Stimulated activated CD4-positive, alpha-beta T cell treated with anti-CD3 and anti-CD28 coated beads, TNF-alpha, amount 100 ng/mL, for 48 hours (primary cell): Measurements from ENCODE around the gene PIERCE2.
"Not testable (repeated sequence)": the region's sequence is repeated elsewhere in the genome, so short reads cannot be mapped to it uniquely, and the experiment has no call there.

Experiments used
- DNase-seq, 3 donors: peaks; one replicate each; pipeline ENCODE4 v3.0.0-alpha.2; 2020; ENCODE audit warnings: low read depth in 3 of 3

PIERCE2 gene, protein sequence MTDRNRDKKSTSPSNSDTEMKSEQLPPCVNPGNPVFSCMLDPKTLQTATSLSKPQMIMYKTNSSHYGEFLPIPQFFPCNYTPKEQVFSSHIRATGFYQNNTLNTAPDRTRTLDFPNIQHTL

DNA sequence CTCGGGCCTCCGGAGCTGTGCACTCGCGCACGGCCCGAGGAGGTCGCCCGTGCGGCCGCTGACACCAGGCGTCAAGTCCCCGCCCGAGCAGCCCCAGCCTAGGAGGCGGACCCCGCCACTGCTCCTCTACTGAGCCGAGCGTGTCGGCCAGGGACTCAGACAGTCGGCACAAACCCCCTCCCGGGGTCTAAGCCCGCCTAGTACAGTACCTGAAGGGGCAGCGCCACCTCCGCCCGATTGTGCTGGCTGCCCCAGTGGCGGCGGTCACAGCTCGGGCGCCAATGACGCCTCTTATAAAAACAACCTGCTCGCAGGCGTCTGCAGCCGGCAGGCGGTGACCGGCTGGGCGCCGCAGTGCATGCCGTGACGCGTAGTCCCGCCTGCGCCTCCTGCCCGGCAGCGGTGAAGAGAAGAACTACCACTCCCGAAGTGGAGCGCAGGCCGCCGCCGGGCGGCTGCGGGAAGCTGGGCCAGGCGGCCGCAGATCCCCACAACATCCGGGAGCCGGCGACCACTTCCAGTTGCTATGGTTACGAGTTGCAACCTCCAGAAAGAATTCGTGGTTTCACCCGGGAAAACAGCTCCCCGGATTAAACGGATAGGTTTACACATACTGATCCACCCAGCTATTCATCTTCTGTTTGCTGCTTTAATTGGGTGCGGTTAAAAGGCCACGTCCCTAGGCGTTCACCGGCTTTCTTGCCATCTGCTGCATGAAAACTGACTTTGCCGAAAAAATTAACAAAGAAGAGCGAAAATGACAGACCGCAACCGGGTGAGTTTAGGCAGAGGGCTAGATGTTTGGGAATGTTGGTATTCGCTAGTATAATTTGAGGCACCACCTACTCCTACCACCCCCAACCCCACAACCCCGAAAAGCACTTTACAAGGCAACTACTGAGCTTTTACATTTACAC lies at the start of gene PIERCE2, which contains the start of gene CCPG1:
PIERCE2 (plus strand) TSS at position 484 of the 917 bp plus-strand sequence; CDS start at position 758, 274 bp downstream.
CCPG1 (minus strand) TSS at position 348 of the 917 bp plus-strand sequence. CDS start 18,935 bp downstream, outside the sequence.
- DNase-seq = peak; percentile 74 to 83 (median 78)

DNA sequence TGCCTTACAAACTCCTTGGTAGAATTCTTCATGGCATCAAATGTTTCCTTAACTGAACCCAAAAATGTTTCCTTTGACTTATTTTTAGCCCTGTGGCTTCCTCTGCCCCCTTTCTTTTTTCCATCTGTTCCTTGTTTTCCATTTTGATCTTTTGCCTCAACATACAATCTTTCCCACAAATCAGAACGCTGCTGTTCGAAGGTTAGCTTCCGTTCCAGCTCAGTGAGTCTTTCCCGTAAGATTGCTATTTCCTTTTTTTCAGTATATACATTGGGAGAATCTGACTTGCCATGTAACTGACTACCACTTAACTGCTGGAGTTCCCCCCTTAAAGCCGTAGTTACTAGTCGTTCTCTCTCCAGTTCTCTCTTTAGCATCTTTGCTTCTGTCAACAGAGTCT lies 48.0 kb upstream of the PIERCE2 start:
- no peak for DNase-seq

DNA sequence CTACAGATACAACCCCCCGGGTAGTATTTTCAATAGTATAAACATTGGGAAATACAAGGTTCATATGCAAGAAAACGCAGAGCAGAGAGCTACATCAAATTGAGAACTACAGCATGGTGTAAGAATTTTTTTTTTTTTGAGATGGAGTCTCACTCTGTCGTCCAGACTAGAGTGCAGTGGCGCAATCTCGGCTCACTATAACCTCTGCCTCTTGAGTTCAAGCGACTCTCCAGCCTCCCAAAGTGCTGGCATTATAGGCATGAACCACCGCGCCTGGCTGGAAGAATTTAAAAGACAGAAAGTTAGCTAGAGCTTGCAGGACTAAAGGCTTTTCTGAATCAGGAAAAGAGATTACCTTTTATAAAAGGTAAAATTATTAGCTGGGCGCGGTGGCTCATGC lies 47.2 kb upstream of the PIERCE2 start:
- no peak for DNase-seq

DNA sequence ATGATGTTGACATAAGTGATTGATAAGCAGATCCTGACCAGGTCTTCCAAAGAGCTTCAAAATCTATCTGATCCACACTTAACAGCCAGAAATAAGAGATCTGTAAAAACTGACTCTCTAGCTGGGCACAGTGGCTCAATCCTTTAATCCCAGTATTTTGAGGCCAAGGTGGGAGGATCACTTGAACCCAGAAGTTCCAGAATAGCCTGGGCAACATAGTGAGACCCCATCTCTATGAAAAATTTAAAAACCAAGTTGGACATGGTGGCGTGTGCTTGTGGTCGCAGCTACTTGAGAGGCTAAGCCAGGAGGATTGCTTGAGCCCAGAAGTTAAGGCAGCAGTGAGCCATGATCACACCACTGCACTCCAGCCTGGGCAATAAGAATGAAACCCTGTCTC lies 45.7 kb upstream of the PIERCE2 start:
- no peak for DNase-seq

DNA sequence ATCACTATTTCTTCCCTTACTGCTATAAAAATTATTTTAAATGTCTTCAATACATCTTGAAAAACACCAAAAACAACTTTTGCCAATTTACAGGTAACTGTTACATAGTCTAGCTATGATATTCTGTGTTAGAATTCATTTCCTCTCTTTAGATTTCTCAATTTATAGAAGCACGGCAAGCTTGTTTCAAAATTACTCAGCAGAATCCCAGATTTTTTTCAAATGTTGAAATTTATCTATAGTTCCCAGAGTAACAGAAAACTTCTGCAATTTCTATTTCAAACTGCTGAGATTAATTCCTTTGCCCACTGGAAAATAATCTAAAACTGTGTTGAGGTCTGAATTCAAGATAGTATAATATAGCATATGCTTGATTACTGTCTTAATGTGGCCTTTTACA lies 41.3 kb upstream of the PIERCE2 start:
- no peak for DNase-seq

DNA sequence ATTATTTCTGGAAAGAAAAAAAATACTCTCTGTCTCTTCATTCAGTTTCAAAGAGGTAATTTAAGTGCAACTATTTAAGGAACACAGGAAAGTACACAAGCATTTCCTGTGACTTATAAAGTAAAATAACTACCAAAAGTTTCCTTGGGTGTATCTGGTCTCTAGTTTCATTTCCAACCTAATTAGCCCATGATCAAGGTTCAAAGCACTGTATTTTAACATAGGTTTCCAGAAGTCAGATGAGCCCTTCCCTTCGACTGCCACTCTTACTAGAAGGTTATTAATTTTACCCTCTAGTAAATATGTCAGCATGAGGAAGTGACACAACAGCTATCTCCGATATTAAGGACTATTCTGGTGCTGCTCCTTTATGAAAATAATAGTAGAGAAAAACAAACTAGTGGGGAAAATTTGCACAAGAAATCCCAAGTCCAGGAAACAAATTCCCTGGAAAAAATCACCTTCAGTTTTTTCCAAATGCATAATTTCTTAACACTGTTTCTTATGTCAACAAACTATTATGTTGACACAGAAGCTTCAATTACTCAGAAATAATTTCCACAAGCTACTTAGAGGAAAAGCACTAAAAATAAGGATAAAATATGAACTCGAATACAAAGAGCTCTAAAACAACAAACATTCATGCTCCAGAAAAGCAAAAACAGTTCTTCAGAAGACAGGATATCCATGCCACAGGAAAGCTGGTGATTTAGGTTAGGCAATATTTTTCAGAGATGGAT lies 35.4 kb upstream of the PIERCE2 start:
- DNase-seq = no peak

DNA sequence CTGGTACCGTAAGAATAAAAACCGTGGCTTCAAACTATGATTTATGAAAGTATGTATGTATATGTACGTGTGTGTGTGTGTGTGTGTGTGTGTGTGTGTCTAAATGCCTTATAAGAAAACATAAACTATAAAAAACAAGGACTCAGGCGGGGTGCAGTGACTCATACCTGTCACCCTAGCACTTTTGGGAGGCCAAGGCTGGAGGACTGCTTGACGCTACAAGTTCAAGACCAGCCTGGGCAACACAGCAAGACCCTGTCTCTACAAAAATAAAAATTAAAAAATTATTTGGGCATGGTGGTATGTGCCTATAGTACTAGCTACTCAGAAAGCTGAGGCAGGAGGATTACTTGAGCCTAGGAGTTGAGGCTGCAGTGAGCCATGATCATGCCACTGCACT lies 29.2 kb upstream of the PIERCE2 start:
- DNase-seq = no peak

DNA sequence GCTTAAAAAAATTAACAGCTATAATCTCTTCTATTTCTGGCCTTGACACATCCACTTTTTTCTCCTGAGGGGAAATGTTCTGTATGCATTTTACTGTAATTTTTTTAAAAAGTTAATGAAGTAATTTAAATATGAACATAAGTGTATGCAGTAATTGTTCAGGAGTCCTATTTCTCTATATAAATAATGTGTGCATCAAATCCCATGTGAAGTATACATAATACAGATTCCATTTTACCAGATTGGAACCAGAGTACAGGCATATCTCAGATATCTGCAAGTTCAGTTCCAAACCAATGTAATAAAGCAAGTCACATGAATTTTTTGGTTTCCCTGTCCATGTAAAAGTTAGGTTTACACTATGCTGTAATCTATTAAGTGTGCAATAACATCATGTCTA lies 26.7 kb upstream of the PIERCE2 start:
- DNase-seq = no peak

DNA sequence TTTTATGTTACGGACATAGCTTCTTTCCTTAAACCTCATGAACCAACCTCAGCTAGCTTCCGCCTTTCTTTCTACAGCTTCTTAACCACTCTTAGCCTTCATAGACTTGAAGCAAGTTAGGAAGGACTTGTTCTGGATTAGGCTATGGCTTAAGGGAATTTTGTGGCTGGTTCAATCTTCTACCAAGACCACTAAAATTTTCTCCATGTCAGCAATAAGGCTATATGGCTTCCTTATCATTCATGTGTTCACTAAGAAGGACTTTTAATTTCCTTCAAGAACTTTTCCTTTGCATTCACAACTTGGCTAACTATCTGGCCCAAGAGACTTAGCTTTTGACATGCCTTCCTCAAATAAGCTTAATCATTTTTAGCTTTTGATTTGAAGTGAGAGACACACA lies 24.6 kb upstream of the PIERCE2 start:
- DNase-seq = no peak

DNA sequence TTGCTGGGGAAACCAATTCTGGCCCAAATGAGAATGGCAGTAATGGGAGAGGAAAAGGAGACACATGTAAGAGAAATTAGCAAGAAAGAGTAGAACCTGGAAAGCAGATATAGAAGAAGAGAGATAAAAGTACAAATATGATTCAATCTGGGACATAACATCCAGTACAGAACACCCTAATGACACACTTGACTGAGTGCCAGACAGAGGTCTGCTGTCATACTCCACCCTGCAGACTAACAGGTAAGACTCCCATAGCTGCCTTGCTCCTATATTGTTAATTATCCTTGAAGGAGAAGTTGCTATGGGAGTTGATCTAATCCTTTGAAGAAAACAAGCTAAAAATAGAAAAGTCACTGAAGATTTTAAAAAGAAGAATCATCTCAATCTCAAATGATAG lies 21.3 kb upstream of the PIERCE2 start:
- DNase-seq = no peak

DNA sequence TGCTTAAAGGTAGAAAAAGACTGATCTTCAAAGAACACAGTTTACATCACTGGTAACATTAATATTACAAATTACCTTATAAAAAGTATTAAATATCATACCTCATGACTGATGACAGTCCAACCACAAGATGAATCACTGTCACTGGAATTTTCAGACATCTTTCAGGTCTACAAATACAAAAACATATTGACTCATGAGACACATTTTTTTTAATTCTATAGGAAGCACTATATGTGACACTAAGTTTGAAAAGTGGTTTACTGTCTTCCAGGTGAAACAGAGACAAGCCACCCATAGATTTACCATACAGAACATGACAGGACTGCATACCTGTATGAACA lies 19.1 kb upstream of the PIERCE2 start:
- no peak for DNase-seq

DNA sequence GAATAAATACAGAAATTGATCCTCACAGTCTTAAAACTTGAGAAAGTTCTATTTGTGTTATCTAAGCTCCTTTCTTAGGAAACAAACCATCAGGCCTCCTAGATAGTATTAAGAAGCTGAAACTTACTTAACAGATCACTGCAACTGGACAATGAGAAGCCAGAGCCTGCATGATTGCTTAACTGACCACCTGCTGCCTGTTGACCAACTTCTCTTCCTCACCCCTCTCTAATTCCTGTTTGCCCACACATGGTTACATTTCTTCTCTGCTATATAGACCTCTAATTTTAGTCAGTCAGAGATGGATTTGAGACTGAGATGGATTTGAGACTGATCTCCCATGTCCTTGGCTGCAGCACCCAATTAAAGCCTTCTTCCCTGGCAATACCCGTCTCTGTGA lies 13.6 kb upstream of the PIERCE2 start:
- no peak for DNase-seq

DNA sequence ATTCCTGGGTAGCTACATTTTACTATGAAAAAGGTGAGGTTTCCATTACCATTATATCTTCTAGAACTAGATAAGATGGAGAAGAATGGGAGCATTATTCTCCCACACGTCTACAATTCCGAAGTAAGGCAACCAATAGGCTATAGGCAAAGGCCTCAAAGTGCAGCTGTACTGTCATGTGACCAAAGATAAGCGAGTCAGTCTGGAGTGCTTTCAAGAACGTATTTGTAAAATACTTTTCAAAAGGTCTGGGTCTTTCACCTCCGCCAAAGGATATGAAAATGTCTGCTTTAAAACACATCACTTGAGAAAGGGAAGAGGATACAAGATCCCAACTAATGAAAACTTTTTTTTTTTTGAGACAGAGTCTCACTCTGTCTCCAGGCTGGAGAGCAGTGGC lies 10.1 kb upstream of the PIERCE2 start:
- no peak for DNase-seq

DNA sequence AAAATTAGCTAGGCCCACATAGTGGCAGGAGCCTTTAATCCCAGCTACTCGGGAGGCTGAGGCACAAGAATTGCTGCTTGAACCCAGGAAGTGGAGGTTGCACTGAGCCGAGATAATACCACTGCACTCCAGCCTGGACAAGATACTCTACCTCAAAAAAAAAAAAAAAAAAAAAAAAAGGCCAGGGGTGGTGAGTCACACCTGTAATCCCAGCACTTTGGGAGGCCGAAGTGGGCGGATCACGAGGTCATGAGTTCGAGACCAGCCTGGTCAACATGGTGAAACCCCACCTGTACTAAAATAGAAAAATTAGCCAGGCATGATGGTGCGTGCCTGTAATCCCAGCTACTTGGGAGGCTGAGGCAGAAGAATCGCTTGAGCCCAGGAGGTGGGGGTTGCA lies 8.2 kb upstream of the PIERCE2 start:
- not testable (repeated sequence) for DNase-seq

DNA sequence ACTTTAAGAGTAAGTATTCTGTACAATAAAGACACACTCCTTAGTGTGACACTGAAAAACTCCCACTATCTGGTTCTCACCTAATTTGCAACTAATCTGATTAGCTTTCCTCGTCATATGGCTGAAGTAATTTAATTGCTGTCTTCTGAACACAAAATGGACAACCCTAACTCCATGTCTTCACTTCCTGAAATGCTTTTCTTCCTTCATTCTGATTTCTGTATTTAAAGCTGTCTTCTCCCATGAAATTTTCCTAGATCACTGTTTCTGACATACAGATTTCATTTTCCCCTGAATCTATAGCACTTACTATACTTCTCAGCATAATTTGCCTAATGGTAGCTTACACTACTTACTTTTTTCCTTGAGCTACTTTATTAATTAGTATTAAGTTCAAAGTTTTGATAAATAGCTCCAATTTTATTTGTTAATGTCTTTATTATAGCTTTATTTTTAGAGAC lies 6.5 kb upstream of the PIERCE2 start:
- DNase-seq = no peak

DNA sequence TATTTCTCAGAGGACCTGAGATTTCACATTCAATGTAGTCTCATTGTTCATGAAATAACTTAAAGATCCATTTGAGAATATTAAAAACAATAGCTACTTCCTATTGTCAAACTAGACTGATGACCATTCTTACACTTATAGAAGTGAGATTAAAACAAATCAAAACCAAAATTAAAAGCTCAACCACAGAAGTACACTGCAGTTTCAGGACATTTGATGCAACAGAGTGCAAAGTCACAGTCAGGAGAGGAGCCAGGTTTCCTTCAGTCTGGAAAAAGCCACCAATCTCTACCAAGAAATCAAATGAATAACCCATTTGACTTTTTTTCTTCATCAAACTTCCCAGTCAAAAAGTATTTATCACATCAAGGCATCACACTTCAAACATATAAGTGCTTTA lies 5.6 kb upstream of the PIERCE2 start:
- DNase-seq = no peak

DNA sequence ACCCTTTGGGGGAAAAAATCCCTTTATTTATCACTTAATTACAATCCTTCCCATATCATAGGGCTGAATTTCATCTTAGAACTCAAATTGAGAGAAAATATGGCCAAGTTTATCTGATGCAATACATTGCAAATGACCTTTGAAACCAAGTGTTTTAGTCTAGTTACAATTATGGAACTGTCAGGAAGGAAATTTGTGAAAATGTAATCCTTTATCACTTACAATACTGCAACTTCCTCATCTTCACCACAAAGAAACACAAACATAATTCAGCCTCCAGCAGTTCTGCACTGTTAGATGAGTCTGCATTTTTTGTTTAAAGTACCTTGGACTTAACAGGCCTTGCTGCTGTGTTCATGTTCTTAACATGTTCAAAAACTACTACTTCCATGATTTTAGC lies 4.8 kb upstream of the PIERCE2 start:
- DNase-seq = no peak

DNA sequence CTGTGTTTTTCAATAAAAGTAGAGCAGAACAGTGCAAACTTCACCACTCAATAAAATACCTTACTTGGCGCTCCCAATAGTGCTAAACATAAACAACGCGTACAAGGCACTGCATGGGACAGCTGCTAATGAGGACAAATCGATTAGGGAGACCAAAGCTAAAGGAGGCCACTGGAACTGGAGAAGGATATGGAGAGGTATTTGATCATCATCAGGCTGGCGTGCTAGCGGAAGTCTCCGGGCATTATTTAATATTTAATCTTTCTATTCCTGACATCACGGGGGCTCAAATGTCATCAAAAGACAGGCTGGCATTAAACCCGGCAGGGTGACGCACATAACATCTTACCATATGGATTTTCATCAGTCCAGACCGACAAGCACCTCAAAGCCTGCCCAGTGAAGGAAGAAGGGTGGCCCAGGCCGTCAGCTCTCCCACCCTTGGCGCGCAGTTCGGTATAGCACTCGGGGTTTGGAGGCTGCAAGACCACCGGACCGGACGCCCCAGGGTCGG lies 740 bp upstream of the PIERCE2 start:
- no peak for DNase-seq

DNA sequence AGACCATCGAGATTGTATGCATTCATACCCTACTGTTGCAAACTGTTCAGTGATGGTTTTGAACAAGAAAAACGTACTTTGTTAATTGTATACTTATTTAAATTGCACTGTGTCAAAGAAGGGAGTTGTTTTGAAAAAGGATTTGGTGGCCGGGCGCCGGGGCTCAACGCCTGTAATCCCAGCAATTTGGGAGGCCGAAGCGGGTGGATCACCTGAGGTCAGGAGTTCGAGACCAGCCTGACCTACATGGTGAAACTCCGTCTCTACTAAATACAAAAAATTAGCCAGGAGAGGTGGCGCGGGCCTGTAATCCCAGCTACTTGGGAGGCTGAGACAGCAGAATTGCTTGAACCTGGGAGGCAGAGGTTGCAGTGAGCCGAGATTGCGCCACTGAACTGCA lies 681 bp downstream of the PIERCE2 start:
- DNase-seq = not testable (repeated sequence)

DNA sequence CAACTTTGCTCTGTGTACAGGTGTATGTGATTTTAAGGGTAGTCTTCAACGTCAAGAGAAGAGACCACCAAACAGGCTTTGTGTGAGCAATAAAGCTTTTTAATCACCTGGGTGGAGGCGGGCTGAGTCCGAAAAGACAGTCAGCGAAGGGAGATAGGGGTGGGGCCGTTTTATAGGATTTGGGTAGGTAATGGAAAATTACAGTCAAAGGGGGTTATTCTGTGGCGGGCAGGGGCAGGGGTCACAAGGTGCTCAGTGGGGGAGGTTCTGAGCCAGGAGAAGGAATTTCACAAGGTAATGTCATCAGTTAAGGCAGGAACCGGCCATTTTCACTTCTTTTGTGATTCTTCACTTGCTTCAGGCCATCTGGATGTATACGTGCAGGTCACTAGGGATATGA lies 9.4 kb downstream of the PIERCE2 start:
- DNase-seq = not testable (repeated sequence)

DNA sequence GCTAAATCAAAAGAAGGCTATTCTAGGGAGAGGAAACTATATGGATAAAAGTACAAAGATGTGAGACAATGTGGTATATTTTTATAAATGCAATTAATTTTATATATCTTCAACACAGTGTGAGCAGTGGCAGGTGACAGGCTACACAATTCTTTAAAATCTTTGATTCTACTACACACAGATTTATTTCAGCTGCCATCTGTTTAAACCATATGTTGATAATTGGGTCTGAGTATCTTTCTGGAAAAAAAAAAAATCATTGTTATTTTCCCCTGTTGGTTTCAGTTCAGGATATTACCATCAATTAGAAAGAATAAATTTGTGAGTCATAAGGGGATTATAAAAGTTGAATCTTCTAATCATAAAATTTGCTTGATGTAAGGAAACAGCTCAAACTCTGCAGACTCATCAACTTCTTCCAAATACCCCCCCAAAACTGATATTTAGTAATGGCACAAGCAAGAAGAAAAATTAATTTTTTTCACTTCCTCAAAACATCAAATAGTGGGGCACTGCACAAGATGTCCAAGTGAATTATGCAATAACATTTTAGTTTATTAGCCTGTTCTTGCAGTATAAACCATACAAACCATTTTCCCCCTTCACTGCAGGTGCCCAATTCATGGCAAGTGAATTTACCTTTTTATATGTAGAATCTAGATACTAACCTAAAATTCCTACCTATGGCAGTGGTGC lies 12.0 kb downstream of the PIERCE2 start:
- DNase-seq = no peak

DNA sequence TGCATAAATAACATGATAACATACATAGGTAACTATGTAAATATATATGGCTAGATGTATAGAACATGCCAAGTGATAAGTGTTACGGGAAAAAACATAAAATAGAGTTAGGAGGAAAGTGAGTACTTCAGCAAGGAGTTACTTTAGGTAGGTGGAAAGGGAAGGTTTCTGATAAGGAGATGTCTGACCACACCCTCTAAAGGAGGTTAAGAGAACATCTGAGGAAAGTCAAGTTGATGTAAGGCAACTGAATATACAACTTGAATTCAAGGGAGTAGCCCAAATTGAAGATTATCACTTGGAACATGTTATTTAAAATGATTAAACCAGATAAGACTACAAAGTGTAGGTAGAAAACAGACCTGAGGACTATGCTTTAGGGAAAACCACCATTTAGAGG lies 13.8 kb downstream of the PIERCE2 start:
- no peak for DNase-seq
